H1 (cell line): ENCODE results near the gene MLN. TPM values are rescaled to one million over a fixed set of nuclear protein-coding genes. Genes with fewer than 3 reads are reported as not detected.

Experiments used
- CTCF ChIA-PET: fragments of 300-600 bp; sonication (Branson Sonifier 250); formaldehyde crosslinking; loops from one replicate; lab custom pipeline; 2021; ENCODE audit not compliant: partially characterized antibody; lab: Charles Lee
- POLR2A ChIA-PET: fragments of 300-600 bp; sonication (Branson Sonifier 250); formaldehyde crosslinking; loops from one replicate; lab custom pipeline; 2021; ENCODE audit warnings: inconsistent platforms; ENCODE audit not compliant: partially characterized antibody; lab: Charles Lee
- DNase-seq, 2 experiments: peaks; one replicate each; pipeline versions ENCODE4 v3.0.0 to v3.0.0-alpha.2; 2010 to 2022; ENCODE audit warnings: low spot score in 2 of 2, low read depth in 1 of 2, mixed read lengths in 1 of 2
- FAIRE-seq: peaks from 2 replicates; lab custom pipeline; 2011; peaks lifted over from hg19 to GRCh38; lab: Jason Lieb, UNC
- H2AFZ ChIP-seq: 2 replicates; pipeline ENCODE4 v1.8.1; 2012; ENCODE audit warnings: low read length, inconsistent platforms
- H2AK5ac ChIP-seq: 2 replicates; pipeline ENCODE4 v1.6.1; 2013; ENCODE audit warnings: low read depth, low read length
- H2BK120ac ChIP-seq: replicated peaks from 2 replicates; pipeline ENCODE3; 2013; ENCODE audit warnings: low read depth, low read length, inconsistent platforms
- H2BK12ac ChIP-seq: 2 replicates; pipeline ENCODE4 v1.6.1; 2013; ENCODE audit warnings: low read depth, low read length
- H2BK15ac ChIP-seq: 2 replicates; pipeline ENCODE4 v1.6.1; 2013; ENCODE audit warnings: low read length
- H2BK20ac ChIP-seq: 2 replicates; pipeline ENCODE4 v1.6.1; 2013; ENCODE audit warnings: low read length
- H2BK5ac ChIP-seq: 2 replicates; pipeline ENCODE4 v1.6.1; 2013; ENCODE audit warnings: low read depth, low read length
- H3K14ac ChIP-seq: 2 replicates; pipeline ENCODE4 v1.6.1; 2013; ENCODE audit warnings: inconsistent platforms; ENCODE audit not compliant: insufficient read length
- H3K18ac ChIP-seq: 2 replicates; pipeline ENCODE4 v1.6.1; 2013; ENCODE audit warnings: low read length; ENCODE audit errors: extremely low read depth
- H3K23ac ChIP-seq: 2 replicates; pipeline ENCODE4 v1.6.1; 2013; ENCODE audit warnings: inconsistent platforms; ENCODE audit not compliant: insufficient read length
- H3K23me2 ChIP-seq: 2 replicates; pipeline ENCODE4 v1.6.1; 2013; ENCODE audit warnings: low read depth, low read length
- H3K27ac ChIP-seq: 2 replicates; pipeline ENCODE4 v1.6.1; 2011; ENCODE audit warnings: low read depth, low read length, inconsistent platforms
- H3K27me3 ChIP-seq, 4 experiments: replicated peaks in 1 of 4; 1 replicate in 1 of 4; 2 replicates in 3 of 4; pipeline versions ENCODE4 v1.6.1 to v1.8.1; 2011 to 2013; ENCODE audit warnings: low read length in 3 of 4, mild to moderate bottlenecking in 3 of 4, inconsistent platforms in 2 of 4, mixed read lengths in 2 of 4, moderate library complexity in 1 of 4; ENCODE audit not compliant: control insufficient read depth in 3 of 4, insufficient read depth in 3 of 4; ENCODE audit errors: extremely low read depth in 1 of 4
- H3K36me3 ChIP-seq, 4 experiments: 2 replicates each; pipeline versions ENCODE4 v1.6.1 to v1.8.1; 2011 to 2013; ENCODE audit warnings: mild to moderate bottlenecking in 4 of 4, low read length in 3 of 4, moderate library complexity in 2 of 4, control low read depth in 1 of 4, inconsistent platforms in 1 of 4; ENCODE audit not compliant: insufficient read depth in 4 of 4, control insufficient read depth in 2 of 4
- H3K4ac ChIP-seq: replicated peaks from 2 replicates; pipeline ENCODE3; 2013; ENCODE audit warnings: low read length, low read depth, mixed read lengths, inconsistent platforms; ENCODE audit not compliant: insufficient read length
- H3K4me1 ChIP-seq, 4 experiments: replicated peaks in 1 of 4; 1 replicate in 1 of 4; 2 replicates in 3 of 4; pipeline versions ENCODE4 v1.6.1 to v1.8.1; 2011 to 2013; ENCODE audit warnings: low read length in 3 of 4, inconsistent platforms in 2 of 4, mixed read lengths in 1 of 4; ENCODE audit not compliant: insufficient read depth in 4 of 4, control insufficient read depth in 3 of 4
- H3K4me2 ChIP-seq, 2 experiments: 2 replicates each; pipeline versions ENCODE4 v1.6.1 to v1.8.1; 2011 to 2013; ENCODE audit warnings: low read depth in 2 of 2, low read length in 2 of 2, control low read depth in 1 of 2, inconsistent platforms in 1 of 2, mild to moderate bottlenecking in 1 of 2; ENCODE audit not compliant: insufficient read depth in 1 of 2
- H3K4me3 ChIP-seq, 4 experiments: fragments of 200-600, 300-600 bp in 1 of 4; sonication (generic), shearing (Covaris generic), sonication (Bioruptor Twin) in 1 of 4; 2 replicates each; pipeline versions ENCODE4 v1.5.1 to v1.8.1; 2011 to 2016; ENCODE audit warnings: low read length in 4 of 4, low read depth in 3 of 4, control low read depth in 2 of 4, inconsistent platforms in 2 of 4, mild to moderate bottlenecking in 2 of 4, mixed read lengths in 1 of 4, moderate library complexity in 1 of 4; ENCODE audit not compliant: insufficient read depth in 2 of 4; ENCODE audit errors: extremely low read depth in 1 of 4
- H3K56ac ChIP-seq: replicated peaks from 2 replicates; pipeline ENCODE3; 2013; ENCODE audit warnings: low read depth, mild to moderate bottlenecking, mixed read lengths, low read length, inconsistent platforms; ENCODE audit not compliant: insufficient read length
- H3K79me1 ChIP-seq: 2 replicates; pipeline ENCODE4 v1.6.1; 2013; ENCODE audit warnings: low read depth, low read length, control low read depth
- H3K79me2 ChIP-seq, 2 experiments: 2 replicates each; pipeline versions ENCODE4 v1.6.1 to v1.8.1; 2012 to 2013; ENCODE audit warnings: low read length in 2 of 2, mild to moderate bottlenecking in 2 of 2, inconsistent platforms in 1 of 2; ENCODE audit not compliant: insufficient read depth in 2 of 2, control insufficient read depth in 1 of 2
- H3K9ac ChIP-seq, 4 experiments: replicated peaks in 1 of 4; 1 replicate in 1 of 4; 2 replicates in 3 of 4; pipeline versions ENCODE4 v1.6.1 to v1.8.1; 2011 to 2013; ENCODE audit warnings: low read depth in 3 of 4, low read length in 3 of 4, control low read depth in 2 of 4, mild to moderate bottlenecking in 2 of 4, moderate library complexity in 2 of 4, inconsistent platforms in 1 of 4; ENCODE audit errors: extremely low read depth in 1 of 4
- H3K9me3 ChIP-seq, 2 experiments: 2 replicates each; pipeline versions ENCODE4 v1.6.1 to v1.8.1; 2012 to 2013; ENCODE audit warnings: mild to moderate bottlenecking in 2 of 2, moderate library complexity in 2 of 2, control low read depth in 1 of 2, inconsistent platforms in 1 of 2, low read depth in 1 of 2, low read length in 1 of 2, mixed read lengths in 1 of 2; ENCODE audit not compliant: insufficient read depth in 2 of 2
- H4K20me1 ChIP-seq, 2 experiments: replicated peaks in 1 of 2; 2 replicates each; pipeline versions ENCODE3 to v1.8.1; 2011 to 2013; ENCODE audit warnings: inconsistent platforms in 2 of 2, low read length in 2 of 2, mild to moderate bottlenecking in 1 of 2; ENCODE audit not compliant: insufficient read depth in 2 of 2, control insufficient read depth in 1 of 2
- H4K5ac ChIP-seq: 2 replicates; pipeline ENCODE4 v1.6.1; 2013; ENCODE audit warnings: low read length, low read depth, mixed read lengths, inconsistent platforms; ENCODE audit not compliant: insufficient read length
- H4K8ac ChIP-seq: 2 replicates; pipeline ENCODE4 v1.8.0; 2013; ENCODE audit warnings: mild to moderate bottlenecking, moderate library complexity, low read length, inconsistent platforms; ENCODE audit not compliant: insufficient read depth; ENCODE audit errors: extremely low read depth
- H4K91ac ChIP-seq: replicated peaks from 2 replicates; pipeline ENCODE3; 2013; ENCODE audit warnings: low read length, mixed read lengths, inconsistent platforms; ENCODE audit not compliant: insufficient read length
- CHD2 ChIP-seq: IDR thresholded peaks from 2 replicates; pipeline ENCODE4 v1.6.1; 2012; ENCODE audit warnings: low read length, improper control_type of control experiment
- CTCF ChIP-seq, 3 experiments: IDR thresholded peaks; 1 replicate in 2 of 3; 2 replicates in 1 of 3; pipeline versions ENCODE4 v1.5.1 to v1.6.1; 2011; ENCODE audit warnings: low read length in 3 of 3, mild to moderate bottlenecking in 3 of 3, inconsistent platforms in 2 of 3, low read depth in 1 of 3, moderate library complexity in 1 of 3; ENCODE audit not compliant: insufficient read depth in 1 of 3; ENCODE audit errors: control extremely low read depth in 1 of 3
- EGR1 ChIP-seq: IDR thresholded peaks from 2 replicates; pipeline ENCODE4 v1.6.1; 2011; ENCODE audit warnings: low read depth, low read length, borderline replicate concordance
- FOSL1 ChIP-seq: IDR thresholded peaks from 2 replicates; pipeline ENCODE4 v1.6.1; 2011; ENCODE audit warnings: mild to moderate bottlenecking, low read depth, low read length, moderate library complexity; ENCODE audit not compliant: insufficient read depth
- HDAC6 ChIP-seq: IDR thresholded peaks from one replicate; pipeline ENCODE4 v1.7.1; 2012; ENCODE audit warnings: low read depth, mild to moderate bottlenecking, inconsistent platforms, low read length, moderate library complexity
- RFX5 ChIP-seq: IDR thresholded peaks from 2 replicates; pipeline ENCODE4 v1.6.1; 2011; ENCODE audit warnings: low read depth, low read length, improper control_type of control experiment, borderline replicate concordance
- SIX5 ChIP-seq: IDR thresholded peaks from 2 replicates; pipeline ENCODE4 v1.6.1; 2011; ENCODE audit warnings: mild to moderate bottlenecking, low read depth, low read length
- SP4 ChIP-seq: IDR thresholded peaks from 2 replicates; pipeline ENCODE4 v1.6.1; 2012; ENCODE audit warnings: low read length, inconsistent platforms
- TAF1 ChIP-seq: IDR thresholded peaks from 2 replicates; pipeline ENCODE4 v1.6.1; 2011; ENCODE audit warnings: mild to moderate bottlenecking, low read depth, low read length
- WGBS, 2 experiments: shearing (Covaris generic) in 1 of 2; methylation state at CpG; one replicate each; pipeline versions ENCODE4 v1.1.6 to v1.1.7; 2013 to 2015; ENCODE audit warnings: low lambda C conversion rate in 2 of 2, mixed read lengths in 2 of 2, inconsistent platforms in 1 of 2, low coverage in 1 of 2, missing lambda C conversion rate in 1 of 2; ENCODE audit not compliant: insufficient replicate concordance in 2 of 2, insufficient coverage in 1 of 2, insufficient read length in 1 of 2; ENCODE audit errors: extremely low coverage in 1 of 2, missing lambda C conversion rate in 1 of 2; 5-methylcytosine and 5-hydroxymethylcytosine counted together
- polyA plus RNA-seq, 7 experiments: library from polyadenylated mRNA; depleted of rRNA in 3 of 7; stranded (reverse) in 5 of 7; unstranded in 2 of 7; fragments of >200 nt in 5 of 7; fragments of 200-250 nt in 2 of 7; gene quantifications; 1 replicate in 5 of 7; 2 replicates in 1 of 7; 4 replicates in 1 of 7; pipeline versions ENCODE4 v1.2.1 to v1.2.3, GENCODE V29; 2011 to 2013; ENCODE audit warnings: missing spikeins in 2 of 7, mixed read lengths in 2 of 7
- total RNA-seq: library from RNA; stranded (reverse); fragmentation: NEBNext Ultra II Directional; extraction: Animal tissue kit (Norgen Biotek cat#: 25700); gene quantifications from 2 replicates; pipeline ENCODE4 v1.2.1, GENCODE V29; 2021

The MLN gene
- total and polyA plus RNA-seq, 2 of the 8 experiments (the other 6 are each of a cell fraction or from before 2014, with no cell fraction given) = not detected

- H3K79me1 ChIP-seq = no peaks in the 10 kb centered on the region
- H4K91ac ChIP-seq = peak overlapping the region; percentile 44
- H3K18ac ChIP-seq = peak overlapping the region; percentile 72; the same call in 1 of the 2 replicates
- H3K4me3 ChIP-seq = no peak overlapping the region
- peak overlapping the region; percentile 82 for H2BK20ac ChIP-seq
- peaks cover 0 to 3% (median 0%) of the 10 kb centered on the region in 4 experiments; a peak in 4 of 7 replicates for H3K27me3 ChIP-seq
- H3K4me1 ChIP-seq = peaks cover 0 to 24% (median 10%) of the 10 kb centered on the region in 4 experiments; a peak in 6 of 7 replicates
- H2AK5ac ChIP-seq = peak overlapping the region; percentile 43; the same call in 1 of the 2 replicates
- no peak overlapping the region for H3K14ac ChIP-seq
- H3K4me2 ChIP-seq = no peak overlapping the region
- H3K56ac ChIP-seq = no peak overlapping the region
- H4K8ac ChIP-seq = no peak overlapping the region
- no peaks in the 10 kb centered on the region for H3K36me3 ChIP-seq
- 85% methylated on average over 15 of the region's 15 CpGs; no CpG with 5 or more reads in 1 of the 2 experiments for WGBS, 2 experiments
- peak overlapping the region; percentile 33 for H2BK120ac ChIP-seq
- no peaks in the 10 kb centered on the region for H3K79me2 ChIP-seq
- ChIA-PET POLR2A (interaction anchor here (1.2 to 1.5 kb wide), 2 partner anchors 32 to 36 kb away, joined by 3 read pairs; partner anchors contain the start of gene LEMD2), CTCF (interaction anchor here (1.0 to 7.4 kb wide), 20 partner anchors 10 to 331 kb away, joined by 3 to 97 read pairs (median 5); no protein-coding TSS in a partner anchor)
- H3K27ac ChIP-seq = no peak overlapping the region
- H2AFZ ChIP-seq = no peak overlapping the region
- no peaks in the 10 kb centered on the region for H3K9me3 ChIP-seq
- no peaks in the 10 kb centered on the region for H3K23me2 ChIP-seq
- H3K4ac ChIP-seq = no peak overlapping the region
- peak overlapping the region; percentile 40; the same call in 1 of the 2 replicates for H2BK15ac ChIP-seq
- H2BK12ac ChIP-seq = peak overlapping the region; percentile 60; the same call in 1 of the 2 replicates
- peak overlapping the region; percentile 60; the same call in 1 of the 2 replicates for H2BK5ac ChIP-seq
- no peak overlapping the region for H3K23ac ChIP-seq
- no peak overlapping the region for H4K5ac ChIP-seq
- H3K9ac ChIP-seq = no peak overlapping the region
- FAIRE-seq = no peak
- DNase-seq = no peak
- H4K20me1 ChIP-seq = no peaks in the 10 kb centered on the region
- TF ChIP-seq EGR1 (no peak), SIX5 (no peak), HDAC6 (no peak), CHD2 (no peak), CTCF (IDR thresholded peaks at IDR 0.05; ENCODE audit: control extremely low read depth in 1 of 3, insufficient read depth in 1 of 3, low read depth in 1 of 3, low read length in 3 of 3) (no peak), FOSL1 (no peak), SP4 (no peak), RFX5 (no peak), TAF1 (no peak)
Measured at GRCh38 chr6:33824461-33825154, 20.8 kb upstream of the MLN start.
